Measurements from ENCODE around the gene RPL39L. TPM values are rescaled to one million over a fixed set of nuclear protein-coding genes. Genes with fewer than 3 reads are reported as not detected.

RPL39L gene
- total RNA-seq, 1 experiment from 2014 or later: 37.7 TPM

DNA sequence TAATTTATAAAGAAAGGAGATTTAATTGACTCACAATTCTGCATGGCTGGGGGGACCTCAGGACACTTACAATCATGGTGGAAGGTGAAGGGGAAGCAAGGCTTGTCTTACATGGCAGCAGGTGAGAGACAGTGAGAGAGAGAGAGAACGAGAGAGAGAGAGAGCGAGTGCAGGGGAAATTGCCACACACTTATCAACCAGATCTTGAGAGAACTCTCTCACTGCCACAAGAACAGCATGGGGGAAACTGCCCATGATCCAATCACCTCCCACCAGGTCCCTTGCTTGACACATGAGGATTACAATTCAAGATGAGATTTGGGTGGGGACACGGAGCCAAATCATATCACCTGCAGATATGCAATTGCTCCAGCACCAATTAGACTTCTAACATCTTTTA is 7.1 kb upstream of the RPL39L start:
- no TSS peak for BruUV-seq (replicated peaks)
- H3K4me1 ChIP-seq (ENCODE audit: control insufficient read depth, insufficient read depth, low read length): no peaks in the 10 kb centered on the region
- CTCF ChIA-PET: no interaction called here
- H3K9me3 ChIP-seq (ENCODE audit: control insufficient read depth, insufficient read depth, low read depth, low read length): no peaks in the 10 kb centered on the region
- intact Hi-C loops (cut with micrococcal nuclease; ENCODE audit: unreplicated experiment) (no loop called here), in situ Hi-C loops (cut with HindIII; ENCODE audit: low pct_unique_long_range_greater_than_20kb, low sequenced_read_pairs) (no loop called here)
- H3K27ac ChIP-seq (ENCODE audit: low read length): no peak overlapping the region
- TF ChIP-seq, protein P1, sequence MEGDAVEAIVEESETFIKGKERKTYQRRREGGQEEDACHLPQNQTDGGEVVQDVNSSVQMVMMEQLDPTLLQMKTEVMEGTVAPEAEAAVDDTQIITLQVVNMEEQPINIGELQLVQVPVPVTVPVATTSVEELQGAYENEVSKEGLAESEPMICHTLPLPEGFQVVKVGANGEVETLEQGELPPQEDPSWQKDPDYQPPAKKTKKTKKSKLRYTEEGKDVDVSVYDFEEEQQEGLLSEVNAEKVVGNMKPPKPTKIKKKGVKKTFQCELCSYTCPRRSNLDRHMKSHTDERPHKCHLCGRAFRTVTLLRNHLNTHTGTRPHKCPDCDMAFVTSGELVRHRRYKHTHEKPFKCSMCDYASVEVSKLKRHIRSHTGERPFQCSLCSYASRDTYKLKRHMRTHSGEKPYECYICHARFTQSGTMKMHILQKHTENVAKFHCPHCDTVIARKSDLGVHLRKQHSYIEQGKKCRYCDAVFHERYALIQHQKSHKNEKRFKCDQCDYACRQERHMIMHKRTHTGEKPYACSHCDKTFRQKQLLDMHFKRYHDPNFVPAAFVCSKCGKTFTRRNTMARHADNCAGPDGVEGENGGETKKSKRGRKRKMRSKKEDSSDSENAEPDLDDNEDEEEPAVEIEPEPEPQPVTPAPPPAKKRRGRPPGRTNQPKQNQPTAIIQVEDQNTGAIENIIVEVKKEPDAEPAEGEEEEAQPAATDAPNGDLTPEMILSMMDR (IDR thresholded peaks at IDR 0.05): no peak
- TF ChIP-seq POLR2AphosphoS5 (IDR thresholded peaks at IDR 0.05; ENCODE audit: low read depth, low read length) (no peak), TCF7L2 (IDR thresholded peaks at IDR 0.05; ENCODE audit: low read depth, low read length) (no peak), SIN3A (IDR thresholded peaks at IDR 0.05; ENCODE audit: borderline replicate concordance, insufficient read depth, low read depth, low read length) (no peak)
- TF ChIP-seq, protein P2, sequence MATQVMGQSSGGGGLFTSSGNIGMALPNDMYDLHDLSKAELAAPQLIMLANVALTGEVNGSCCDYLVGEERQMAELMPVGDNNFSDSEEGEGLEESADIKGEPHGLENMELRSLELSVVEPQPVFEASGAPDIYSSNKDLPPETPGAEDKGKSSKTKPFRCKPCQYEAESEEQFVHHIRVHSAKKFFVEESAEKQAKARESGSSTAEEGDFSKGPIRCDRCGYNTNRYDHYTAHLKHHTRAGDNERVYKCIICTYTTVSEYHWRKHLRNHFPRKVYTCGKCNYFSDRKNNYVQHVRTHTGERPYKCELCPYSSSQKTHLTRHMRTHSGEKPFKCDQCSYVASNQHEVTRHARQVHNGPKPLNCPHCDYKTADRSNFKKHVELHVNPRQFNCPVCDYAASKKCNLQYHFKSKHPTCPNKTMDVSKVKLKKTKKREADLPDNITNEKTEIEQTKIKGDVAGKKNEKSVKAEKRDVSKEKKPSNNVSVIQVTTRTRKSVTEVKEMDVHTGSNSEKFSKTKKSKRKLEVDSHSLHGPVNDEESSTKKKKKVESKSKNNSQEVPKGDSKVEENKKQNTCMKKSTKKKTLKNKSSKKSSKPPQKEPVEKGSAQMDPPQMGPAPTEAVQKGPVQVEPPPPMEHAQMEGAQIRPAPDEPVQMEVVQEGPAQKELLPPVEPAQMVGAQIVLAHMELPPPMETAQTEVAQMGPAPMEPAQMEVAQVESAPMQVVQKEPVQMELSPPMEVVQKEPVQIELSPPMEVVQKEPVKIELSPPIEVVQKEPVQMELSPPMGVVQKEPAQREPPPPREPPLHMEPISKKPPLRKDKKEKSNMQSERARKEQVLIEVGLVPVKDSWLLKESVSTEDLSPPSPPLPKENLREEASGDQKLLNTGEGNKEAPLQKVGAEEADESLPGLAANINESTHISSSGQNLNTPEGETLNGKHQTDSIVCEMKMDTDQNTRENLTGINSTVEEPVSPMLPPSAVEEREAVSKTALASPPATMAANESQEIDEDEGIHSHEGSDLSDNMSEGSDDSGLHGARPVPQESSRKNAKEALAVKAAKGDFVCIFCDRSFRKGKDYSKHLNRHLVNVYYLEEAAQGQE (IDR thresholded peaks at IDR 0.05; ENCODE audit: insufficient read depth in 1 of 2, low read depth in 2 of 2, low read length in 1 of 2): no peak
- no peaks in the 10 kb centered on the region for H3K36me3 ChIP-seq (ENCODE audit: control insufficient read depth, insufficient read depth, low read length)
- POLR2A ChIA-PET: no interaction called here
- H3K27me3 ChIP-seq (ENCODE audit: control insufficient read depth, insufficient read depth, low read length): no peaks in the 10 kb centered on the region
- no peak for ATAC-seq
- no peak overlapping the region for H3K4me3 ChIP-seq (ENCODE audit: low read depth in 2 of 2, low read length in 2 of 2)
- no peak for DNase-seq (ENCODE audit: low read depth, low spot score)

DNA sequence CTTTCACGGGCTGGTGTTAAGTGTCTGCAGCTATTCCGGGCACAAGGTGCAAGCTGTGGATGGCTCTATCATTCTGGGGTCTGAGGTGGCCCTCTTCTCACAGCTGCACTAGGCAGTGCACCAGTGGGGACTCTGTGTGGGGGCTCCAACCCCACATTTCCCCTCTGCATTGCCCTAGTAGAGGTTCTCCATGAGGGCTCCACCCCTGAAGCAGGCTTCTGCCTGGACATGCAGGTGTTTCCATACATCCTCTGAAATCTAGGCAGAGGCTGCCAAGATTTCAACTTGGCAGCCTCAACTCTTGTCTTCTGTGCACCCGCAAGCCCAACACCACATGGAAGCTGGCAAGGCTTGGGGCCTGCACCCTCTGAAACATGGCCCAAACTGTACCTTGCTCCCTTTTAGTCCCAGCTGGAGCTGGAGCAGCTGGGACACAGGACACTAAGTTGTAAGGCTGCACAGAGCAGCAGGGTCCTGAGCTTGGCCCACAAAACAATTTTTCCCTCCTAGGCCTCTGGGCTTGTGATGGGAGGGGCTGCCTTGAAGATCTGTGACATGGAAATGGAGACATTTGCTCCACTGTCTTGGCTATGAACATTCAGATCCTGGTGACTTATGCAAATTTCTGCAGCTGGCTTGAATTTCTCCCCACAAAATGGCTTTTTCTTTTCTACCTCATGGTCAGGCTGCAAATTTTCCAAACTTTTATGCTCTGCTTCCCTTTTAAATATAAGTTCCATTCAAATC is 6.0 kb upstream of the RPL39L start:
- Histone ChIP-seq H3K9me3 (ENCODE audit: control insufficient read depth, insufficient read depth, low read depth, low read length) (no peaks in the 10 kb centered on the region), H3K27ac (ENCODE audit: low read length) (no peak overlapping the region), H3K4me3 (ENCODE audit: low read depth in 2 of 2, low read length in 2 of 2) (no peak overlapping the region), H3K36me3 (ENCODE audit: control insufficient read depth, insufficient read depth, low read length) (no peaks in the 10 kb centered on the region), H3K27me3 (ENCODE audit: control insufficient read depth, insufficient read depth, low read length) (no peaks in the 10 kb centered on the region), H3K4me1 (ENCODE audit: control insufficient read depth, insufficient read depth, low read length) (no peaks in the 10 kb centered on the region)
- ChIA-PET CTCF (no interaction called here), POLR2A (no interaction called here)
- in situ Hi-C loops (cut with HindIII; ENCODE audit: low pct_unique_long_range_greater_than_20kb, low sequenced_read_pairs) (no loop called here), intact Hi-C loops (cut with micrococcal nuclease; ENCODE audit: unreplicated experiment) (no loop called here)
- DNase-seq (ENCODE audit: low read depth, low spot score) (no peak), ATAC-seq (no peak)
- no TSS peak for BruUV-seq (replicated peaks)
- TF ChIP-seq, protein P1 (IDR thresholded peaks at IDR 0.05): no peak
- TF ChIP-seq, protein P2 (IDR thresholded peaks at IDR 0.05; ENCODE audit: insufficient read depth in 1 of 2, low read depth in 2 of 2, low read length in 1 of 2): no peak
- TF ChIP-seq POLR2AphosphoS5 (IDR thresholded peaks at IDR 0.05; ENCODE audit: low read depth, low read length): no peak
- no peak for TF ChIP-seq TCF7L2 (IDR thresholded peaks at IDR 0.05; ENCODE audit: low read depth, low read length)
- no peak for TF ChIP-seq SIN3A (IDR thresholded peaks at IDR 0.05; ENCODE audit: borderline replicate concordance, insufficient read depth, low read depth, low read length)

Data from Panc1 (cell line).